Measurements from ENCODE around the gene KCTD5.

Gene KCTD5

DNA sequence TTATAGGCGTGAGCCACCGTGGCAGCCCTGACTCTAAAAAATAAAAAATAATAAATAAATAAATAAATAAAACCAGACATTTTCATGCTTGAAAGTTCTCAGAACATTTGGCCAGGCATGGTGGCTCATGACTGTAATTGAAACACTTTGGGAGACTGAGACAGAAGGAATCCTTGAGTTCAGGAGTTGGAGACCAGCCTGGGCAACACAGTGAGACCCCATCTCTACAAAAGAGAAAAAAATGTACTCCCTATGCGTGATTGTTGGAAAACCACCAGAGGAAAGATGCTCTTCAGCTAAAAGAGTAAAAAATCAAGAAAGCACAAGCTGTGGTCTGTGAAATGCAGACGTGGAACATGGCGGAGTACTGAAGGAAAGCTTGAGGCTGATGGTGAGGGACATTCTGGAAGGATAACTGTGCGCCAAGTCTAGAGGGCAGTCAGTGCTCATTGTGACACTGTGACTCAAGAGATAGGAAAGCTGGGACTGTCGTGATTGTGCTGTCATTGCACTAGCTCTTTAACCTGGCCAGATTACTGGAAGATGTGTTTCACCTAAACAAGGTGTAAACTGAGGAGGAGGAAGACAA, 41.9 kb downstream of the KCTD5 start:
- no peak for TF ChIP-seq CTCF (IDR thresholded peaks at IDR 0.05; ENCODE audit: insufficient read depth, missing control alignments)
- DNase-seq (ENCODE audit: insufficient read length, low spot score), result no peak
- FAIRE-seq, result no peak

DNA sequence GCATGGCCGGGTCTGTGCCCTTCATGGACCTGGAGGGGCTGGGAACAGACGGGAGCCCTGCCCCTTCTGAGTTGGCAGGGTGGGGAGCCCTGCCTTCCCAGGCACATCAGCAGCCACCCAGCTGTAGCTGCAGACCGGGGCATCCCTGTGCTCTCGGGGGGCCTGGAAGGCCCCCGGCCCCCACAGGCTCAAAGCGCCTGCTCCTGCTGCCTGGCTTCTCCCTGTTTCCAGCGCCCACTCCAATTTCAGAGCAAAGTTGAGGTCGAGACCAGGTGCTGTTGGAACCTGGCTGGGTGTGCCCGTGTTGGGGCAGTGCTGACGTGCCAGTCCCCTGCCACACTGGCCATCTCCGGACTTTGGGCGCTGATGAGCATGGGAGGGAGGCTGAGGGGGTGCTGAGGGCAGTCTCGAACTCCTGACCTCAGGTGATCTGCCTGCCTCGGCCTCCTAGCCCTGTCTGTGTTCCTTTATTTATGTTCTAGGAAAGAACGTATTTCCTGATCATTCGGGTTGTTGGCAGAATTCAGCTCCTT, 42.6 kb downstream of the KCTD5 start:
- FAIRE-seq (no peak), DNase-seq (ENCODE audit: insufficient read length, low spot score) (no peak)
- TF ChIP-seq CTCF (IDR thresholded peaks at IDR 0.05; ENCODE audit: insufficient read depth, missing control alignments), result no peak

DNA sequence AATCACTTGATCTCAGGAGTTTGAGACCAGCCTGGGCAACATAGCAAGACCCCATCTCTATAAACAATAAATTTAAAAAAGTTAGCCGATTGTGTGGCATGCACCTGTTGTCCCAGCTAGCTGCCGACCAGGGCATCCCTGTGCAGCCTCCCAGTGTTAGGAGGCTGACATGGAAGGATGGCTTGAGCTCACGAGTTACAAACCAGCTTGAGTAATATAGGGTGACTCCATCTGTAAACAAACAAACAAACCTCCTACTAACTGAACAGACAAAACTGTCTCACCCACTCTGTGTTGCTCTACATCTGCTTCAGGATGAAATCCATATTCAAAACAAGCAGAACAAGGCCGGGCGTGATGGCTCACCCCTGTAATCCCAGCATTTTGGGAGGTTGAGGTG, 44.6 kb downstream of the KCTD5 start:
- FAIRE-seq, result no peak
- DNase-seq (ENCODE audit: insufficient read length, low spot score), result no peak
- no peak for TF ChIP-seq CTCF (IDR thresholded peaks at IDR 0.05; ENCODE audit: insufficient read depth, missing control alignments)

GRCh38 chr16:2728034-2728433, 45.7 kb downstream of the KCTD5 start:
- no peak for FAIRE-seq
- no peak for TF ChIP-seq CTCF (IDR thresholded peaks at IDR 0.05; ENCODE audit: insufficient read depth, missing control alignments)
- DNase-seq (ENCODE audit: insufficient read length, low spot score), result no peak

DNA sequence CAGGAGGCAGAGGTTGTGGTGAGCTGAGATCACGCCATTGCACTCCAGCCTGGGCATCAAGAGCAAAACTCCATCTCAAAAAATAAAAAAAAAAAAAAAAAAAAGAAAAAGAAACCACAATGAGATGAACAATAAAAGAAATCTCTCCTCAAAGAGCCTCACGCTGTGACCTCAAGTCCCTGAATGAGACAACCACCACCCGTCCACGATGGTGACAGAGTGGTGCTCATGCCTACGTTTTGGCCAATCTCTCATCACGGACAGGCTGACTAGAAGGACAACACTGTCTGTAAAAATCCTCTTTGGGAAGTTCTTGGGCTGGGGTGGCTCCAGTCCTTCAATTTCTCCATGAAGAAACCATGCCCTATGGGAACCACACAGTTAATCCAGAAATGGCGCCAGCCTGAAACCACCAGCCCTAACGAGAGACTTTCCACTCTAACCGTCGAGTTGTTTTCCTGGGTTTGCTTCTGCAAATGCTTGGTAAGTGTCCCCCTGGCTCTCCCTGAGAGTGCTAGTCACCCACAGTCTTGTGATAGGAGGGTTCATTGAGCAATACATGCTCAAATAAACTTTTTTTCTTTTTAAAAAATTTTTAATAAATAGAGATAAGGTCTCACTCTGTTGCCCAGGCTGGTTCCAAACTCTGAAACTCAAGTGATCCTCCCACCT, 52.7 kb downstream of the KCTD5 start:
- TF ChIP-seq CTCF (IDR thresholded peaks at IDR 0.05; ENCODE audit: insufficient read depth, missing control alignments), result no peak
- DNase-seq (ENCODE audit: insufficient read length, low spot score), result no peak
- no peak for FAIRE-seq

DNA sequence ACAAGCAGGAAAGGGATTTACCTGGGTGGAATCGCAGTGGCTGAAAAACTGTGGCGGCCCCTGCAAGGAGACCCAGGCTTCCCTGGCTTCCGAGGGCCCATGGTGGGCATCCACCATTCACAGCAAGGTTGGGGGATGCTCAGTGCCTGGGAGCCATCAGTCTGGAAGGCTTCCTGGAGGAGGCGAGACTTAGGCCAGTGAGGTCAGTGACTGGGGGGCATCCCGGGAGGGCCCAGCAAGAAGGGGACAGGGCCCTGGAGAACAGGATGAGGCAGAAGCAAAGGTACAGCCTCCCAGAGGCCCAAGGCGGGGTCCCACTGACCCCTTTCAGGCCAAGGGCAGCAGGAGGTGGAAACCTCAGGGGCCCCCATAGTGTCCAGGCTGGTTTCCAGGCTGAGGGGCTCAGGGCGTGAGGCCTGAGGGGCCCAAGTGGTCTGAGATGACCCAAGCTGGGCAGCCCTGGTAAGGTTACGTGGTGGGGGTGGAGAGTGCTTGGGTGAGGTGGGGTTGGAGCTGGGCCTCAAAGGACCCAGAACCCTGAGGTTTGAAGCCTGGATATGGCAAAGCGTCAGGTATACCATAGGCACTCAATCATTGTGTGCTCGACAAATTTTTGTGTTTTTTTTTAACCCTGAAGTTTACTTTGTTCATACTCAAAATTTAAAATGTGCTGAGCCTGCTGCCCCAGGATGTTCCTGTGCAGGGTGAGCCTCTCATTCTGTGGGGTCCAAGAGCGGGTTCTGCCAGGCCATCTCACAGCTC, 54.3 kb downstream of the KCTD5 start:
- no peak for FAIRE-seq
- DNase-seq (ENCODE audit: insufficient read length, low spot score), result no peak
- no peak for TF ChIP-seq CTCF (IDR thresholded peaks at IDR 0.05; ENCODE audit: insufficient read depth, missing control alignments)
